HG03457 (cell line): ENCODE data around the gene SMCO2.

ENCODE experiments used
- ATAC-seq: cut with Tn5 transposase; IDR thresholded peaks from one replicate; pipeline ENCODE4 v1.9.1; 2021; ENCODE audit warnings: moderate number of reproducible peaks; ENCODE audit not compliant: unreplicated experiment

SMCO2 gene

DNA sequence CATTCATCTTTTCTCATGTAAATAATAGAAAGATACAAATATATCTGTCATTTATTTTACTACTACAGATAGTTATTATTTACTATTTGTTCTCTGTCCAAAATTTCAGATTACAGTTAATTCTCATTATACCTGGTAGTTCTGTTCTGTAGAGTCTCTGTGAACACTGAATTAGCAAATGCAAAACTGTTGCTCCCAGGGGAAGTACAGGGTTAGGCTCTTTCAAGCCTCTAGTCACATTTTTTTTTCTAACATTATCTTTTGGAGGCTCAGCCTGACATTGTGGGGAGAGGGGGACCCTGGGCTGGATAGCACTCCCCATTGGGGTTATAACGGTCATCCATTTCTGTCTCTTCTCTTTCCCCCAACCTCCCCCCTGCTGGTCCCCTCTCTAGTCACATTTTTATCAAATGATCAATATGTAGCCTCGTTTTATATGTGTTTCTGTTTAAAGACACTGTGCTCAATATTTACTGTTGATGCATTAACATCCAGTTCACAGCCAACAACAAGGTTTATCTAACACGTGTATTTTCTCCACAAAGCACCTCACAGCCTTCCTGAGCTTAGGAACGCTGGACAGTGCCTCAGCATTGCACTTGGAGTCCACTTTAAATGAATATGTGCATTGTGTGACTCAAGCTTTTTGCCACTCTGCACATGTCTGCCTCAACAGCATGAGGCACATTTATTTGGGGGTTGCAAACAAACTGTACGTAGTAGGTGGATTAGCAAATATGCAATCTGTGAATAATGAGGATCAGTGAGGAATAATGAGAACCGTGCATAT lies 4.7 kb downstream of the SMCO2 start:
- ATAC-seq = no peak

DNA sequence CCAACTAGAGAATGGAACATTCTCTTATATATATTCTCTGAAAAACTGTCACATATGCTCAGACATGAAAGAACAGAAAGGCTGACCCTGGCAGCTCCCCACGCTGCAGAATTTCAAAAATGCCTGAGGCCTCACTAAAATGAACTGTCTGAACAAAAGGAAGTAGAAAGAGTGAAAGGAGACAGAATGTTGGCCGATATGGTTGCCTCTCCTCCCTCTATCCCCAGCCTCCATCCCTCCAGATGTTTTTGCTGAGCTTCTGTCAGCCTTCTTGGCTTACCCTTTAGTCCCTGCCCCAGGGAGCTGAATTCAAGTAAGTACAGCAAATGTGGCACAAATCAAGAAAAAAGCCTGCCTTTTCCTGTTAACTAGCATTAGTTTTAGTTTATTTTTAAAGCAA lies 6.9 kb downstream of the SMCO2 start:
- ATAC-seq = no peak

DNA sequence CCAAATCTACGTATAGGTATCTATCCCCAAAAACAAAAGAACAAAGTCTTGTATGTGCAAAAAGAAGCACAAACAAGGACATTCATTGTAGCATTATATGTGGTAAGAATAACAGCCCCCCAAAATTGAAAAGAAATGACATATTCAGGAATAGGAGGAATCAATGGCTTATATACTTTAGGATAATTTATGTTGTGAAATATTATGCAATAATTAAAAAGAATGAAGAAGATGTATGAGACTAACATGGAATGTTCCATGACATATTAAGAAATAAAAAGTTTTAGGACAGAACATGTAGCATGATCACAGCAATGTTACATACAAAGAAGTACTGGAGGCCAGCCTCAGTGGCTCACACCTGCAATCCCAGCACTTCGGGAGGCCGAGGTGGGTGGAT lies 9.1 kb downstream of the SMCO2 start:
- ATAC-seq = no peak

DNA sequence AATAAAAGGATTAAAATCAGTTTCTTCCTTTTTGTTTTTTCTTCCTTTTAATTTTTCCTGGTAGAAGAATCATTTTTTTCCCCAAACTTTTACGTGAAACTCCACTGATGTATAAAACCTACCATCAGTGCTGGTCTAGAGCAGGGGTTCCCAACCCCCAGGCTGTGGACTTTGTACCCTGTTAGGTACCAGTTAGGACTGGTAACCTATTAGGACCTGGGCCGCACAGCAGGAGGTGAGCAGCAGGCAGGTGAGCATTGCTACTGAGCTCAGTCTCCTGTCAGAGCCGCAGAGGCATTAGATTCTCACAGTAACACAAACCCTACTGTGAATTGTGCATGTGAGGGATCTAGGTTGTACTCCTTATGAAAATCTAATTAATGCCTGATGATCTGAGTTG lies 10.1 kb downstream of the SMCO2 start:
- no peak for ATAC-seq

DNA sequence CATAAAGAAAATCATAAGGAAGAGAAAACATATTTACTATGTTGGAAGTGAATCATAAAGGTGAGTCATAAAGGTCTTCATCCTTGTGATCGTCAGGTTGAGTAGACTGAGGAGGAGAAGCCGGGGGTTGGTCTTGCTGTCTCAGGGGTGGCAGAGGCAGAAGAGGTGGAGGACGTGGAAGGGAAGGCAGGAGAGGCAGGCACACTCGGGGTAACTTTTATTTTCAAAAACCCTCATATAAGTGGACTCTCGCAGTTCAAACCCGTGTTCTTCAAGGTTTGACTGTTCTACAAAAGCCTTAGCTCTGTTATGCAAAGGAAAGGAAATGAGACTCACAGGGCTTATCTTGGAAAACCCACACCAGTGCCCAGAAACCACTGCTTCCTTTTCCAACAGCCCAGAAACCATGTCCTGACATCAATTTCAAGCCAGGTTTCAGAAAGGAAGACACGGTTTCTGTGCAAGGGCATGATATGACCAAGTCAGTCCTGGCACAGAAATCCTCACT lies 14.0 kb downstream of the SMCO2 start:
- ATAC-seq = no peak

DNA sequence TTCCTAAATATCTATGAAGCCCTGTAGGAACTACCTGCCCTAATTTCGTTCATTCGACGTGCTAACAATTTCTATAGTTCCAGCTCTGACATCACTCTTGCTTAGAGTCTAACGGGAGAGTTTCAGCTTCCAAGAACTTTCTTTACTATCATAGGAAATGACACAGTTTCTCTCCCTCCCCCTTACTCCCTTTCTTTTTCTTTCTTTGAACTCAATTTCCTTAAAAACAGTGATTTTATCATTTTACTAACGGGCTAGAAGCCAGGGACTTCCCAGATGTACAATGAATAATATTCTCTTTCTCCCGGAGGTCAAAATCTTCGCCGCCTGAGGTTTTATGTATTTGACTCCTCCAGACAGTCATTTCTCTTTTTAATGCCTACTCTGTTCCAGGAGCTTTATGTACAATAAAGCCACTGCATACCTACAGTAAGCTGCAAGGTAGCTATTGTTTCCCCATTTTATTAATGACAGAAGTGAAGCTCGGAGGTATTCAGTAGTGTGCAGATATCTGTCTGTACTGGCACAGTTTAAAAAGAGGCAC lies 15.7 kb downstream of the SMCO2 start:
- no peak for ATAC-seq

DNA sequence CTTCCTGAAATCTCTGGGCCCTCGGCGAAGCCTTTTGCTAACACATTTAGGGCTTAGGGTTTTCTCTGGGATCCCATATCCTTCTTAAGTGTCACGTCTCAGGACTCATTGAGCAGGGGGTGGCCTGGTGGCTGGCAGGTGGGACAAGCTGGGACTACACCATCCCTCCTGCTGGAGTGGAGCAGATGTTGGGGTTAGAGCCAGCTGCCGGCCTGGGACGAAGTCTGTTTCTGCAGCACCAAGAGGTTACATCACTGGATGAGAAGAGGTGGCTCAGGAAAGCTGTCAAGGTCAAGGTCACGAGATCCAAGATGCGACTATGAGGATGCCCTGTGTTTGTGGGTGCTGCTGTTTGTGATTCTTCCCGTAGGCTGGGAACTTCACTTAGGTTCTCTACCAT lies 16.3 kb downstream of the SMCO2 start:
- no peak for ATAC-seq

DNA sequence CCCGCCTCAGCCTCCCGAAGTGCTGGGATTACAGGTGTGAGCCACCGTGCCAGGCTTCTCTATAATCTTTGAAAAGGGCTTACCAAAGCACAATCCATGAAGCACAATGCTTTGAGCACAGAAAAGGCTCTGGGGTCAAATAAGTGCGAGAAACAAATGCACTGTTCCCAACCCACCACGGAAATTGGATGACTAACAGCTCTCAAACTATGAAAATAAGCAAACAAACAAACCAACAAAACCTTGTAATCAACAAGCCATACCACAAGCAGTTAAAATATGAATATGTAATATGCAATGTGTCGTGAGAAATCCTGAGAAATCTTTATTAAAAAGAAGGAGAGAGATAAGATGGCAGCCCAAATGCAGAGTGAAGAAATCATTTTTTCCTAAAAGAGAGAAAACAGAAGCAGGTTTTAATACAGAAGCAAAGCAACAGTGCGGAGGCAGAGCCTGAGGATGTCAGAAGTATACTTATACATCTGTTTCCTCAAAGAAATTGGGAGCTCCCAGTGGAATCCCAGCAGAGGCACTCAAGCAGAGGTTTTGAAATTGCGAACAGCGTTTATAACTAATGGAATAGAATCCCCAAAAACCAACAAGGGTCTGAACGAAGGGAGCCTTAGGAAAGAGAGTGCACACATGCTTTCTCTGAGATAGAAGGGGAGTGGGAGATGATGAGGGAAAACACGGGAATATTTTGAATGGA lies 17.1 kb downstream of the SMCO2 start:
- ATAC-seq = no peak

DNA sequence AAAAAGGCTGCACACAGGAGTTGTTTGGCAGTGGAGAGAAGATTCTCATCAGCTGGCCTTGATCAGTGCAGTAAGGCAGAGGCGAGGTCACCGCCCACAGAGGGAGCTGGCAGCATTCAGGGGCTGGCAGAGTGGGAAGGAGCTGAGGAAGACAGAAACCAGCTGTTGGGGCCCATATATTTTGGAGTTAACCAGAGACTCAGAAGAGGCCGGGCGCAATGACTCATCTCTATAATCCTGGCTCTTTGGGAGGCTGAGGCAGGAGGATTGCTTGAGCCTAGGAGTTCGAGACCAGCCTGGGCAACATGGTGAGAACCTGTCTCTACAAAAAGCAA lies 17.7 kb downstream of the SMCO2 start:
- no peak for ATAC-seq

DNA sequence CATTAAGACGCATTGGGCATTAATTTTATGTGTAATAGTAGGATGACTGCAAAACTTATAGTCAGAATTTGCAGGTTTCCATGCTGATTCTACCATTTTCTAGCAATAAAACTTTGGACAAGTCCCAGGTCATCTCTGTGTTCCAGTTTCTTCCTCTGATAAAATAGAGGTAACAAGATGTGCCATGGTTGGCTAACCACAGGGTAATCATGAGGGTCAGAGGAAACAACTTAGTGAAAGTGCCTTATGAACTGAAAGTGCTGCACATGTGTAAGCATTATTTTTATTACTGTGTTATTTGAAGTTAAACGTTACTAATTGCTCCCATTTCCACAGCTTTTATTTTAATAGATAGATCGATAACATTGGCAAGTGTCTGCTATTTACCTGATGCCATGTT lies 21.1 kb downstream of the SMCO2 start:
- ATAC-seq = no peak

DNA sequence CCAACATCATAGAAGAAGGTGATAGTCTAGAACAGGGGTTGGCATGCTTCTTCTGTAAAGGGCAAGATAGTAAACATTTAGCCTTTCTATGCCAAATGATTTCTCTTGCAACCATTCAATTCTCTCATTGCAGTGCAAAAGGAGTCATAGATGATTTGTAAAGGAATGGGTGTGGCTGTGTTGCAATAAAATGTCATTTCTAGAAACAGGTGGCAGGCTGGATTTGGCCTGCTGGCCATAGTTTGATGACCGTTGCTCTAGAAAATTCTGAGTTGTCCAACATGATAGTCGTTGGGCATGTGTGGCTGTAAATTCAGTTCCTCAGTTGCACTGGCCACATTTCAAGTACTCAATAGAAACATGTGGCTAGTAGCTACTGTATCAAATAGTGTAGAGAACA lies 21.7 kb downstream of the SMCO2 start:
- ATAC-seq = no peak

DNA sequence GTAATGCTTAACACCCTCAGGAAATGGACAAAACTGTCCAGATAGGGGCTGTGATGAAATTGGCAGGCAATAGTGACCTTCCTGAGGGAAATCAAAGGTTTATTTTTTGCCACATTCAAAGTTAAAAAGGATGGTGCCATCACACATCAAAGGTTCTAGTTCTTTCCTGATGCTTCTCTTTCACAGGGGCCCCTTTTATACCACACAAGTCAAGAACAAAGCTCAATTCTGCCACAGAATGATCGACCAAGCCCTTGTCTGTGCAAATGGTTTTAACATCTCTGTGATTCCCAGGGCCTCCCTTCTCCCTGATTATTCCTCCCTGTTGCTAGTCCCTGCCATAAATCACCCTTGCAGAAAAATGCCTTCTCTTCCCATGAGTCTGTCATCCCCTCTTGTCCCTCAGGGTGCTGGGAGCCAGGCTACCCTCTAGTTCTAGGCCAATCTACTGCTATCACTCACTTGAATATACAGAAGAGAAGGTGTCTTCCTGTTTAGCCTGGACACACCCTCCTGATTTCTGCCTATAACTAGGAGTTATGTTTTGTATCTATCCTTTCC lies 22.7 kb downstream of the SMCO2 start:
- ATAC-seq = no peak

DNA sequence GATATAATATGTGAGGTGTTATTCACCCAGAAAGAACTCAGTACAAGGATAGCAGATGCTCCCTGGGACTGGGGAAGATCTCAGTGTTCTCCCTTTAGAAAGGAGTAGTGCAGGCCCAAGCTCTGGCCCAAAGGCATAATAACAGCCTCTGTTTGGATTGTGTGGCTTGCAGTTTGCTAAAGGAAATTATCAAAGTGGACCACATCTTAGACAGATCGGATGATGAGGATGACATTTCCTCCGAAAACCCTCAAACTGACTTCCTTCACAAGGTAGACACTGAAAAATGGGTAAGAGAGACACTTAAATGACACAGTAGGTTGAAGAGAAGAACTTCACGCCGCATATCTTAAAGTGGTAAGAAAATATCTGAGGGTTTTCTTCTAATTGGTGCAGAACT lies 26.1 kb downstream of the SMCO2 start:
- no peak for ATAC-seq

DNA sequence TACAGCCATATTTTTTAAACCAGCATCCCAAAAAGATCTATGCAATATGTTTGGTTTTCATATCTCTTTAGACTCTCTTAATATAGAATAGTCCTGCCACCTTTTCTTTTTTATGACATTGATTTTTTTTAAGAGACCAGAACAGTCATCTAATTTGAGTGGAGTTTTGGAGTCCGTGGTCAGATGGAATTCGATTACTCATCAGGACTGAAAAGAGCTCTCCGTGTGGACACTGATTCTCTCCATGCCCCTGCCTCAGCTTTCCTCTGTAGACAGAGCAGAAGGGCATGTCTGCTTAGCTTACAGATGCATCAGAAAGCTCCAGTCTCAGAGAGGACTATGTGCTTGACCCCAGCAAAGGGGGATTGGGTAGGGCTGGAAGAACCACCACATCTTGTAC lies 27.8 kb downstream of the SMCO2 start:
- no peak for ATAC-seq

DNA sequence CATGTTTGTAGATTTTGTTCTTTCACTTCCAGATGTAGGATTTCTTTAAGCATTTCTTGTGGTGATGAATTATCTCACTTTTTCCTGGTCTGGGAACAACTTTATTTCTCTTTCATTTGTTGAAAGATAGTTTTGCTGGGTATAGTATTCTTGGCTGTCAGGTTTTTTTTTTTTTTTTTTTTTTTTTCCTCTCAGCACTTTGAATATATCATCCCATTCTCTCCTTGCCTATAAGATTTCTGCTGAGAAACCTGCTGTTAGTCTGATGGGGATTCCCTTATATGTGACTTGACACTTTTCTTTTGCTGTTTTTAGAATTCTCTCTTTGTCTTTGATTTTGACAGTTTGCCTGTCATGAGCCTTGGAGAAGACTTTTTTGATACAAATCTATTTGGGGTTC lies 30.5 kb downstream of the SMCO2 start:
- ATAC-seq = no peak

DNA sequence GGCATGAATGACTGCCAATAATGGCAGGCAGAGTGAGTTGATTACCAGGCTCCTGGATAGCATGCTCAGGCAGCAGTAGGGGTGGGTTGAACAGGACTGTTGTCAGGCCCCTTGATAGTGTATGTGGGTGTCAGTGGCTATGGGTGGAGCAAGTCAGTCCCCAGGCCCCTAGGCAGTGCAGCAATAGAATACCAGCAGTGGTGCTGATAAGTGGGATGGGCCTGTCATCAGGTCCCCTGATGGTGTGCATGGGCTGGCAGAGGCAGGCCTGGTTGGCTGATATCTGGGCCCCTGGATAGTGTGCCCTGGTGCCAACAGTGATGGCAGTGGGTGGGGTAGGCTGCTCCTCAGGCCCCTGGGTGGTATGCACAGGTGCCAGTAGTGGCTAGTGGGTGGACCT lies 32.4 kb downstream of the SMCO2 start:
- no peak for ATAC-seq

DNA sequence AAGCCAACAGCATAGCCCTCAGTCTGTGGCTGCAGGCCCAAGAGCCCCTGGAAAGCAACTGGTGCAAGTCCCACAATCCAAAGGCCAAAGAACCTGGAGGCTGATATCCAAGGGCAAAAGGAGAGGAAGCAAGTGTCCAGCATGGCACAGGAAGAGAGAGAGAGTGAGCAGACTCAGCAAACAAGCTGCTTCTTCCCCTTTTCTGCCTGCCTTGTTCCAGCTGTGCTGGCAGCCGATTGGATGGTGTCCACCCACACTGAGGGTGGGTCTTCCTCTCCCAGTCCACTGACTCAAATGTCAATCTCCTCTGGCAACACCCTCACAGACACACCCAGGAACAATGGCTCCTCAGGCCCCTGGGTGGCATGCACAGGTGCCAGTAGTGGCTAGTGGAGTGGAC lies 33.5 kb downstream of the SMCO2 start:
- no peak for ATAC-seq

DNA sequence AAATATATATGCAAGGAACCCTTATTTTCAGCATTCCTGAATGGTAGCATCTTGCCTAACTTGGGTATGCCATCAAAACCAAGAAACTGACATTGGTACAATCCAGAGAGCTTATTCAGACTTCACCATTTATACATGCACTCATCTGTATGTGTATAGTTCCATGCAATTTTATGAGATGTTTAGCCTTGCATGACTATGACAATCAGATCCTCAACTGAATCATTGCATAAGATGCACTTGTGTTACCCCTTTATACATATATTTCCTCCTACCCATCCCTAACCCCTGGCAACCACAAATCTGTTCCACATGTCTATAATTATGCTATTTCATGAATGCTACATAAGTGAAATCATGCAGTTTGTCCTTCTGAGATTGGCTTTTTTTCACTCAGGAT lies 40.4 kb downstream of the SMCO2 start:
- no peak for ATAC-seq

DNA sequence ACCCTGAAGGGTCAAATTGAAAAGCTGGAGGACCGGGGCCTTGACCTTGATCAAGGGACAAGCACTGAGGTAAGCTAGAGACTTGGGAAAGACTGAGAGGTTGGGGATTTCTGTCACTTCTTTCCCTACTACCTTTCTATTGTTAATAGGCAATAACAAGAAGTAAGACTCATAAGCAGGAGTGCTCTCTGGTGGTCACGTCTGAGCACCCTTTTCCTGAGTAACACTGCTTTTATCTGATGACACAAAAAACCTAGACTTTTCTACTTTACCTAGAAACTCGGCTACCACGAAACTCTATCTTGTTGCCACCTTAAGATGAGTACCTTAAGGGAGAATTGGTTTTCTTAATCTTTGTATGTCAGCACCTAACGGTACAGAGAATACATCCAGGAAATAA lies 41.9 kb downstream of the SMCO2 start:
- ATAC-seq = no peak

DNA sequence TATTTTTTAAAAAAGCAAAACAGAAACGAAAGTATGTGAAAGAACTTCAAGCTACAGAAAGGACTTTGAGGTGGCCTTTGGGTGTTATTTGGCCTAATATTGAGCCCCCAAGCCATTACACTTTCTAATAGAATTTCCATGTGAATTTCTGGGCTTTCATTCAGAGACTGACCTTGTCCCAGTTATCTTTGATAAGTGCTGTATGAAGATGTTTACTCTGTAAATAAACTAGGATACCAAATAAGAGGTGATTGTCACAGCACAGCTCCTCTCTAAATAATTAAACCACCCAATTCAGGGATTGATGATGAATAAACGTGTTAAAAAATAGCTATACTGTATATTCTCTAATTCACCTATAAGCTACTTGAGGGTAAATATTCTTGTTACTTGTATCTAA lies 44.7 kb downstream of the SMCO2 start:
- ATAC-seq = no peak

DNA sequence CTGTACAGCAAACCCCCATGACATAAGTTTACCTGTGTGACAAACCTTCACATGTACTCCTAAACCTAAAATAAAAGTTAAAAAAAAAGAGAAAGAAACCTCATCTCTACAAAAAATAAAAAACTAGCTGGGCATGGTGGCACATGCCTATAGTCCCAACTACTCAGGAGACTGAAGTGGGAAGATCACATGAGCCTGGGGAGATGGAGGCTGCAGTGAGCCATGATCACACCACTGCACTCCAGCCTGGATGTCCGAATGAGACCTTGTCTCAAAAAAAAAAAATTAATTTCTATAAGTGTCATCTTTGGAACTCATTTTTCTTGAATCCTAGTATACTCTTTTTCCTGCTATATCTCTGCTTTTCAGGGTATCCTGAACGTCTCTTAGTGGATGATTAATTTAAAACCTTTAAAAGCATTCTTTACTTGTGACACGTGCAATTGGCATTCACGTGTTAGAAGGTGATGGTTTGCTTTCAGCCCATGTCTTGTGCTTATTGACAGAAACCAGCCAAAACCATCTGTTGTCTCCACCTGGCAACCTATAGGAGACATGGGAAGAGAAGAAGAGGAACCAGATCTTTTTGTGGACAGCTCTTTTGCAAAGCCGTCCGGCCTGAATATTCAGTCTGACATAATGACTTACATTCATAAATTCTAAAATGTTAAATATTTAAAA lies 46.9 kb downstream of the SMCO2 start:
- ATAC-seq = no peak
